ENCODE results near the gene TRAF2. TPM values are rescaled to one million over a fixed set of nuclear protein-coding genes. Genes with fewer than 3 reads are reported as not detected.

TRAF2 gene
- total and polyA plus RNA-seq, 2 of the 13 experiments (the other 11 are each of a cell fraction or from before 2014, with no cell fraction given) = 12.4 to 13.6 TPM

DNA sequence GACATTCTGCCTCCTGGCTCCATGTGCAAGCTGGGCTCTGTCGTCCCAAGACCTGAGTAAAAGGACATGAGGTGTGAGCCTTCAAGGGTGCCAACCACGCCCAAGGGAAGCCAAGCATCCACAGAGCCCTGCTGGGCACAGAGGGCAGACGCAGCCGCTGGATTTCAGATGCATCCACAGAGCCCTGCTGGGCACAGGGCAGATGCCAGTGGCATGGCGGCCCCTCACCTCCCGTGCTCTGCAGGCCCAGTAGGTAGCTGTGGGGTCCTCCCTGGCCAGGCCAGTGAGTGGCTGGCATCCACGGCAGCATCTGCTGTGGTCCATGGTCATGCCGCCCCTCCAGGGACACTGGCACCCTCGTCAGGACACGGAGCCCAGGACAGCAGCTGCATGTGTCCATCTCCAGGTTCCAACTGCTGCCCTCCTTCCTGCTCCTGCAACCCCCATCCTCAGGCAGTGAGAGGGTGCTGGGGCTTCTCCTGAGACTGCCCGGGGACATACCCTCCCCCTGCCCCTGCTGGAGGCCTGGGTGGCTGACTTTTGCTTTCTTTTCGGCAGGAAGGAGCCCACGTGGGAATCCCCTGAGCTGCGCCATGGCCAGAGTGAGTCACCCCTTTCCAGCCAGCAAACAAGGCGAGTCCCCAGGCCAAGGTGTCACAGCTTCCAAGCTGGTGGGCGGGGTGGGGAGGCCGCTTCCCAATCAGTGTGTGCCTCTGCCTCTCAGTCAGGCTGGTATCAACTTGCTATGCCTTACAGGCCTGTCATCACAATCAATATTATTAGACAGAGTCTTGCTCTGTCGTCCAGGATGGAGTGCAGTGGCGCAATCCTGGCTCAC is 4.0 kb upstream of the TRAF2 start (continued):
- TF ChIP-seq YEATS4 (CRISPR knock-in tag; IDR thresholded peaks at IDR 0.05; ENCODE audit: borderline replicate concordance) (peak; percentile 70; the same call in 1 of the 2 replicates), TOE1 (CRISPR knock-in tag; IDR thresholded peaks at IDR 0.05) (no peak), ZFYVE20 (CRISPR knock-in tag; IDR thresholded peaks at IDR 0.05; ENCODE audit: borderline replicate concordance, low read depth) (no peak), ZNF44 (CRISPR knock-in tag; IDR thresholded peaks at IDR 0.05) (no peak), ZNF547 (CRISPR knock-in tag; IDR thresholded peaks at IDR 0.05) (peak; percentile 42; the same call in 1 of the 2 replicates), CHCHD3 (CRISPR knock-in tag; IDR thresholded peaks at IDR 0.05) (no peak), DPF2 (CRISPR knock-in tag; IDR thresholded peaks at IDR 0.05; ENCODE audit: borderline replicate concordance, low read depth) (peak; percentile 32), FOXA1 (IDR thresholded peaks at IDR 0.05) (no peak), FOXA1 (CRISPR knock-in tag; IDR thresholded peaks at IDR 0.05) (peak; percentile 60), ZNF883 (CRISPR knock-in tag; IDR thresholded peaks at IDR 0.05; ENCODE audit: not compliant biosample characterization) (peak; percentile 72), SOX6 (IDR thresholded peaks at IDR 0.05) (no peak), SOX6 (CRISPR knock-in tag; IDR thresholded peaks at IDR 0.05) (peak; percentile 58), KMT2A (CRISPR knock-in tag; IDR thresholded peaks at IDR 0.05) (peak; percentile 75), ZNF816 (CRISPR knock-in tag; IDR thresholded peaks at IDR 0.05; ENCODE audit: borderline replicate concordance) (peak; percentile 83; the same call in 1 of the 2 replicates), ZNF83 (CRISPR knock-in tag; IDR thresholded peaks at IDR 0.05; ENCODE audit: borderline replicate concordance) (no peak), SP140L (CRISPR knock-in tag; IDR thresholded peaks at IDR 0.05; ENCODE audit: borderline replicate concordance) (no peak), FOXC1 (CRISPR knock-in tag; IDR thresholded peaks at IDR 0.05; ENCODE audit: borderline replicate concordance) (0 out of 2 replicates have a peak, but pooled peaks have one; percentile 4), ZNF841 (CRISPR knock-in tag; IDR thresholded peaks at IDR 0.05; ENCODE audit: borderline replicate concordance) (no peak), SRF (IDR thresholded peaks at IDR 0.05; ENCODE audit: low read depth, low read length) (no peak), NCOA1 (CRISPR knock-in tag; IDR thresholded peaks at IDR 0.05) (no peak), NAIF1 (CRISPR knock-in tag; IDR thresholded peaks at IDR 0.05; ENCODE audit: borderline replicate concordance) (no peak)
- TF ChIP-seq, protein P1, sequence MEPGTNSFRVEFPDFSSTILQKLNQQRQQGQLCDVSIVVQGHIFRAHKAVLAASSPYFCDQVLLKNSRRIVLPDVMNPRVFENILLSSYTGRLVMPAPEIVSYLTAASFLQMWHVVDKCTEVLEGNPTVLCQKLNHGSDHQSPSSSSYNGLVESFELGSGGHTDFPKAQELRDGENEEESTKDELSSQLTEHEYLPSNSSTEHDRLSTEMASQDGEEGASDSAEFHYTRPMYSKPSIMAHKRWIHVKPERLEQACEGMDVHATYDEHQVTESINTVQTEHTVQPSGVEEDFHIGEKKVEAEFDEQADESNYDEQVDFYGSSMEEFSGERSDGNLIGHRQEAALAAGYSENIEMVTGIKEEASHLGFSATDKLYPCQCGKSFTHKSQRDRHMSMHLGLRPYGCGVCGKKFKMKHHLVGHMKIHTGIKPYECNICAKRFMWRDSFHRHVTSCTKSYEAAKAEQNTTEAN (CRISPR knock-in tag; conservative IDR thresholded peaks at IDR 0.05) = no peak
- TF ChIP-seq, protein P2, sequence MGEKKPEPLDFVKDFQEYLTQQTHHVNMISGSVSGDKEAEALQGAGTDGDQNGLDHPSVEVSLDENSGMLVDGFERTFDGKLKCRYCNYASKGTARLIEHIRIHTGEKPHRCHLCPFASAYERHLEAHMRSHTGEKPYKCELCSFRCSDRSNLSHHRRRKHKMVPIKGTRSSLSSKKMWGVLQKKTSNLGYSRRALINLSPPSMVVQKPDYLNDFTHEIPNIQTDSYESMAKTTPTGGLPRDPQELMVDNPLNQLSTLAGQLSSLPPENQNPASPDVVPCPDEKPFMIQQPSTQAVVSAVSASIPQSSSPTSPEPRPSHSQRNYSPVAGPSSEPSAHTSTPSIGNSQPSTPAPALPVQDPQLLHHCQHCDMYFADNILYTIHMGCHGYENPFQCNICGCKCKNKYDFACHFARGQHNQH (CRISPR knock-in tag; IDR thresholded peaks at IDR 0.05) = peak; percentile 91; the same call in 1 of the 2 replicates
- TF ChIP-seq, protein P3, sequence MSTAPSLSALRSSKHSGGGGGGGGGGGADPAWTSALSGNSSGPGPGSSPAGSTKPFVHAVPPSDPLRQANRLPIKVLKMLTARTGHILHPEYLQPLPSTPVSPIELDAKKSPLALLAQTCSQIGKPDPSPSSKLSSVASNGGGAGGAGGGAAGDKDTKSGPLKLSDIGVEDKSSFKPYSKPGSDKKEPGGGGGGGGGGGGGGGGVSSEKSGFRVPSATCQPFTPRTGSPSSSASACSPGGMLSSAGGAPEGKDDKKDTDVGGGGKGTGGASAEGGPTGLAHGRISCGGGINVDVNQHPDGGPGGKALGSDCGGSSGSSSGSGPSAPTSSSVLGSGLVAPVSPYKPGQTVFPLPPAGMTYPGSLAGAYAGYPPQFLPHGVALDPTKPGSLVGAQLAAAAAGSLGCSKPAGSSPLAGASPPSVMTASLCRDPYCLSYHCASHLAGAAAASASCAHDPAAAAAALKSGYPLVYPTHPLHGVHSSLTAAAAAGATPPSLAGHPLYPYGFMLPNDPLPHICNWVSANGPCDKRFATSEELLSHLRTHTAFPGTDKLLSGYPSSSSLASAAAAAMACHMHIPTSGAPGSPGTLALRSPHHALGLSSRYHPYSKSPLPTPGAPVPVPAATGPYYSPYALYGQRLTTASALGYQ (CRISPR knock-in tag; IDR thresholded peaks at IDR 0.05) = peak; percentile 57; the same call in 1 of the 2 replicates
- TF ChIP-seq, protein P4, sequence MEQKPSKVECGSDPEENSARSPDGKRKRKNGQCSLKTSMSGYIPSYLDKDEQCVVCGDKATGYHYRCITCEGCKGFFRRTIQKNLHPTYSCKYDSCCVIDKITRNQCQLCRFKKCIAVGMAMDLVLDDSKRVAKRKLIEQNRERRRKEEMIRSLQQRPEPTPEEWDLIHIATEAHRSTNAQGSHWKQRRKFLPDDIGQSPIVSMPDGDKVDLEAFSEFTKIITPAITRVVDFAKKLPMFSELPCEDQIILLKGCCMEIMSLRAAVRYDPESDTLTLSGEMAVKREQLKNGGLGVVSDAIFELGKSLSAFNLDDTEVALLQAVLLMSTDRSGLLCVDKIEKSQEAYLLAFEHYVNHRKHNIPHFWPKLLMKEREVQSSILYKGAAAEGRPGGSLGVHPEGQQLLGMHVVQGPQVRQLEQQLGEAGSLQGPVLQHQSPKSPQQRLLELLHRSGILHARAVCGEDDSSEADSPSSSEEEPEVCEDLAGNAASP (CRISPR knock-in tag; IDR thresholded peaks at IDR 0.05; ENCODE audit: borderline replicate concordance) = peak; percentile 56; the same call in 1 of the 2 replicates
